WTC11 (cell line): ENCODE results near the gene PTPN7. TPM values are rescaled to one million over a fixed set of nuclear protein-coding genes. Genes with fewer than 3 reads are reported as not detected.

ENCODE experiments used
- ATAC-seq: fragments of 200-7000 bp; cut with Tn5 transposase; 2 replicates; pipeline ENCODE4 v1.10.0; 2021; ENCODE audit warnings: mild to moderate bottlenecking, moderate library complexity
- CTCF ChIA-PET: fragments of 300-600 bp; sonication (Branson Sonifier 250); formaldehyde crosslinking; loops from one replicate; lab custom pipeline; 2021; ENCODE audit warnings: antibody characterized with exemption; lab: Charles Lee
- POLR2A ChIA-PET: fragments of 350-600 bp; sonication (Branson Sonifier 250); formaldehyde crosslinking; loops from one replicate; lab custom pipeline; 2021; ENCODE audit warnings: antibody characterized with exemption; lab: Charles Lee
- DNase-seq: peaks from one replicate; pipeline ENCODE4 v3.0.0; 2021; ENCODE audit warnings: low spot score
- H3K27ac Mint-ChIP-seq: 2 replicates; pipeline ENCODE4 v1.8.0; 2021; ENCODE audit warnings: mixed read lengths
- H3K27me3 Mint-ChIP-seq: 2 replicates; pipeline ENCODE4 v1.8.0; 2021; ENCODE audit warnings: low read depth, mild to moderate bottlenecking, moderate library complexity, mixed read lengths
- H3K36me3 Mint-ChIP-seq: 2 replicates; pipeline ENCODE4 v1.8.0; 2021; ENCODE audit warnings: mixed read lengths
- H3K4me1 Mint-ChIP-seq: 2 replicates; pipeline ENCODE4 v1.8.0; 2022; ENCODE audit warnings: mixed read lengths
- H3K4me3 Mint-ChIP-seq: 2 replicates; pipeline ENCODE4 v1.8.0; 2021; ENCODE audit warnings: mild to moderate bottlenecking, moderate library complexity, mixed read lengths
- H3K9me3 Mint-ChIP-seq: 2 replicates; pipeline ENCODE4 v1.8.0; 2021; ENCODE audit warnings: mixed read lengths
- ATF1 ChIP-seq: sonication (generic); formaldehyde crosslinking; IDR thresholded peaks from 2 replicates; pipeline ENCODE4 v1.8.1; 2023; ENCODE audit warnings: mild to moderate bottlenecking, moderate library complexity, missing genetic modification reagents
- CTCF ChIP-seq: fragments of 200-600 bp; IDR thresholded peaks from 2 replicates; pipeline ENCODE4 v1.8.0; 2022; ENCODE audit warnings: antibody characterized with exemption
- ERG ChIP-seq: fragments of 250-450 bp; sonication (Bioruptor Pico); IDR thresholded peaks from 2 replicates; pipeline ENCODE4 v1.8.0; 2021; ENCODE audit warnings: mild to moderate bottlenecking
- ESRRA ChIP-seq: sonication (generic); formaldehyde crosslinking; IDR thresholded peaks from 2 replicates; pipeline ENCODE4 v1.8.1; 2022; ENCODE audit warnings: mild to moderate bottlenecking, missing genetic modification reagents, borderline replicate concordance
- ETV6 ChIP-seq: sonication (generic); formaldehyde crosslinking; IDR thresholded peaks from 2 replicates; pipeline ENCODE4 v1.8.1; 2022; ENCODE audit warnings: mild to moderate bottlenecking, missing genetic modification reagents
- FOXK1 ChIP-seq: sonication (generic); formaldehyde crosslinking; IDR thresholded peaks from 2 replicates; pipeline ENCODE4 v1.8.0; 2022; ENCODE audit warnings: mild to moderate bottlenecking, moderate library complexity, missing genetic modification reagents
- HMGA2 ChIP-seq: fragments of 250-450 bp; sonication (Bioruptor Pico); IDR thresholded peaks from 2 replicates; pipeline ENCODE4 v1.4.0; 2021; ENCODE audit warnings: mild to moderate bottlenecking, moderate library complexity
- MYBL2 ChIP-seq: sonication (generic); formaldehyde crosslinking; IDR thresholded peaks from 2 replicates; pipeline ENCODE4 v1.8.1; 2023; ENCODE audit warnings: mild to moderate bottlenecking, moderate library complexity, missing genetic modification reagents
- NFYB ChIP-seq: sonication (generic); formaldehyde crosslinking; conservative IDR thresholded peaks from 2 replicates; pipeline ENCODE4 v1.8.0; 2022; ENCODE audit warnings: low read depth, missing genetic modification reagents
- RELA ChIP-seq: sonication (generic); formaldehyde crosslinking; IDR thresholded peaks from 2 replicates; pipeline ENCODE4 v1.8.1; 2022; ENCODE audit warnings: missing genetic modification reagents, mild to moderate bottlenecking, borderline replicate concordance
- RORB ChIP-seq: fragments of 250-450 bp; sonication (Bioruptor Pico); IDR thresholded peaks from 2 replicates; pipeline ENCODE4 v1.9.0; 2021; ENCODE audit warnings: mild to moderate bottlenecking
- SMAD3 ChIP-seq: sonication (generic); formaldehyde crosslinking; IDR thresholded peaks from 2 replicates; pipeline ENCODE4 v1.8.0; 2022; ENCODE audit warnings: missing genetic modification reagents, mild to moderate bottlenecking, borderline replicate concordance
- STAT6 ChIP-seq: sonication (generic); formaldehyde crosslinking; conservative IDR thresholded peaks from 2 replicates; pipeline ENCODE4 v1.8.1; 2023; ENCODE audit warnings: mild to moderate bottlenecking, low read depth, missing genetic modification reagents, moderate library complexity
- TP53 ChIP-seq: sonication (generic); formaldehyde crosslinking; IDR thresholded peaks from 2 replicates; pipeline ENCODE4 v1.8.1; 2023; ENCODE audit warnings: mild to moderate bottlenecking, missing genetic modification reagents
- ZBTB21 ChIP-seq: sonication (generic); formaldehyde crosslinking; IDR thresholded peaks from 2 replicates; pipeline ENCODE4 v1.8.1; 2023; ENCODE audit warnings: mild to moderate bottlenecking, missing genetic modification reagents, borderline replicate concordance
- ZNF263 ChIP-seq: sonication (generic); formaldehyde crosslinking; IDR thresholded peaks from 2 replicates; pipeline ENCODE4 v1.8.1; 2022; ENCODE audit warnings: low read depth, mild to moderate bottlenecking, moderate library complexity, missing genetic modification reagents
- total RNA-seq: library from RNA; stranded (reverse); gene quantifications from 3 replicates; pipeline ENCODE4 v1.2.3, GENCODE V29; 2021

PTPN7 gene
- total RNA-seq, 1 experiment from 2014 or later = 0.98 TPM

- TF ChIP-seq ATF1 (CRISPR knock-in tag) (no peak), FOXK1 (CRISPR knock-in tag) (no peak), HMGA2 (no peak), SMAD3 (CRISPR knock-in tag) (no peak)
- TF ChIP-seq, all 79 proteins: peak for 0
Observed at GRCh38 chr1:202156590-202156989, 3.8 kb downstream of the PTPN7 start (continued).

- TF ChIP-seq MYBL2 (no peak), TP53 (no peak), ERG (CRISPR knock-in tag) (no peak), ESRRA (CRISPR knock-in tag) (no peak), NFYB (no peak)
- TF ChIP-seq, all 79 proteins: peak for 0
- Mint-ChIP-seq H3K36me3 (no peaks in the 10 kb centered on the region), H3K9me3 (no peaks in the 10 kb centered on the region), H3K27me3 (no peaks in the 10 kb centered on the region), H3K4me1 (peaks cover 25% of the 10 kb centered on the region), H3K27ac (no peak overlapping the region), H3K4me3 (no peak overlapping the region)
- ChIA-PET POLR2A (interaction anchor here (1.4 kb wide), 1 partner anchor 11 kb away, joined by 6 read pairs; the partner anchor contains the start of gene ARL8A), CTCF (interaction anchor here (0.6 to 3.3 kb wide), 40 partner anchors 9 to 549 kb away, joined by 3 to 73 read pairs (median 6); partner anchors contain the start of genes ARL8A, ELF3, GPR37L1 and LGR6)
- DNase-seq (no peak), ATAC-seq (no peak)
Observed at GRCh38 chr1:202155478-202156021, 4.9 kb downstream of the PTPN7 start.

GRCh38 chr1:202154766-202155477 lies 5.5 kb downstream of the PTPN7 start:
- ATAC-seq (peak; percentile 88), DNase-seq (peak; percentile 74)
- Mint-ChIP-seq H3K27me3 (no peaks in the 10 kb centered on the region), H3K36me3 (no peaks in the 10 kb centered on the region), H3K4me1 (peaks cover 22% of the 10 kb centered on the region), H3K4me3 (no peak overlapping the region), H3K27ac (peak overlapping the region; percentile 89), H3K9me3 (no peaks in the 10 kb centered on the region)
- TF ChIP-seq STAT6 (CRISPR knock-in tag) (no peak), CTCF (peak; percentile 56)
- POLR2A ChIA-PET = interaction anchor here (1.4 kb wide), 1 partner anchor 10 kb away, joined by 6 read pairs; the partner anchor contains the start of gene ARL8A
- CTCF ChIA-PET = interaction anchor here (0.5 to 3.3 kb wide), 49 partner anchors 9 to 1352 kb away, joined by 3 to 73 read pairs (median 5); partner anchors contain the start of genes ARL8A, ELF3, GPR37L1 and LGR6

- Mint-ChIP-seq H3K27me3 (no peaks in the 10 kb centered on the region), H3K9me3 (no peaks in the 10 kb centered on the region), H3K4me1 (peaks cover 16% of the 10 kb centered on the region), H3K4me3 (no peak overlapping the region), H3K36me3 (no peaks in the 10 kb centered on the region), H3K27ac (peak overlapping the region; percentile 89)
- DNase-seq = no peak
- POLR2A ChIA-PET = interaction anchor here (1.4 kb wide), 1 partner anchor 10 kb away, joined by 6 read pairs; the partner anchor contains the start of gene ARL8A
- CTCF ChIA-PET = interaction anchor here (0.5 to 3.3 kb wide), 45 partner anchors 8 to 1353 kb away, joined by 3 to 73 read pairs (median 5); partner anchors contain the start of genes ARL8A, ELF3, GPR37L1 and LGR6
- no peak for ATAC-seq
- no peak for TF ChIP-seq RELA (CRISPR knock-in tag)
- TF ChIP-seq ZBTB21 = no peak
- no peak for TF ChIP-seq RORB
- no peak for TF ChIP-seq ETV6
- no peak for TF ChIP-seq ZNF263 (CRISPR knock-in tag)
- no peak for TF ChIP-seq ATF1 (CRISPR knock-in tag)
- TF ChIP-seq STAT6 (CRISPR knock-in tag) = no peak
Observed at GRCh38 chr1:202154148-202154765, 6.1 kb downstream of the PTPN7 start.
